Tibial nerve (tissue), 4 donors: ENCODE data around the gene PANK4. TPM values are rescaled to one million over a fixed set of nuclear protein-coding genes. Genes with fewer than 3 reads are reported as not detected.
A peak's percentile ranks its signal among the peaks of the same experiment; 100 is the strongest.

Source experiments
- DNase-seq, 2 donors: peaks; one replicate each; pipeline ENCODE4 v3.0.0-alpha.2; 2019; ENCODE audit warnings: low spot score in 2 of 2
- H3K27ac ChIP-seq, 4 donors: fragments of 200-600 bp; sonication (generic) in 3 of 4; one replicate each; pipeline ENCODE4 v1.5.1; 2017 to 2019; ENCODE audit warnings: mild to moderate bottlenecking in 1 of 4
- H3K27me3 ChIP-seq, 2 donors: fragments of 200-600 bp; sonication (generic) in 1 of 2; one replicate each; pipeline versions ENCODE4 v1.5.1 to v1.6.0; 2017 to 2019
- H3K36me3 ChIP-seq, 3 donors: fragments of 200-600 bp; sonication (generic); one replicate each; pipeline ENCODE4 v1.5.1; 2018 to 2019
- H3K4me1 ChIP-seq, 4 donors: fragments of 200-600 bp; sonication (generic) in 3 of 4; one replicate each; pipeline ENCODE4 v1.5.1; 2017 to 2019
- H3K4me3 ChIP-seq, 4 donors: fragments of 200-600 bp; sonication (generic) in 3 of 4; one replicate each; pipeline ENCODE4 v1.5.1; 2017 to 2019; ENCODE audit warnings: mild to moderate bottlenecking in 1 of 4, moderate library complexity in 1 of 4
- H3K9me3 ChIP-seq, 4 donors: fragments of 200-600 bp; sonication (generic) in 3 of 4; one replicate each; pipeline ENCODE4 v1.5.1; 2017 to 2019
- CTCF ChIP-seq, 5 experiments: fragments of 200-600 bp in 3 of 5; fragments of 450-650 bp in 2 of 5; sonication (generic) in 3 of 5; IDR thresholded peaks; one replicate each; pipeline ENCODE4 v1.5.1; 2016 to 2019; ENCODE audit warnings: antibody characterized with exemption in 5 of 5, mild to moderate bottlenecking in 3 of 5, moderate library complexity in 2 of 5
- EP300 ChIP-seq, 2 donors: sonication (generic); formaldehyde crosslinking; IDR thresholded peaks; one replicate each; pipeline ENCODE4 v1.6.1; 2017; ENCODE audit warnings: antibody characterized with exemption in 2 of 2, mild to moderate bottlenecking in 1 of 2
- POLR2A ChIP-seq, 2 donors: fragments of 450-650 bp; IDR thresholded peaks; one replicate each; pipeline ENCODE4 v1.6.1; 2017; ENCODE audit warnings: antibody characterized with exemption in 2 of 2, mild to moderate bottlenecking in 2 of 2, moderate library complexity in 2 of 2
- WGBS, 2 donors: methylation state at CpG; one replicate each; pipeline ENCODE4 v1.1.5; 2018; 5-methylcytosine and 5-hydroxymethylcytosine counted together
- total RNA-seq, 4 donors: library from RNA; depleted of rRNA; stranded (reverse); fragments of >200 nt; gene quantifications; one replicate each; pipeline ENCODE4 v1.1.0, GENCODE V29; 2016

PANK4 gene
- total RNA-seq, 4 donors from 2014 or later, result 14.2 to 50.0 (median 38.1) TPM

DNA sequence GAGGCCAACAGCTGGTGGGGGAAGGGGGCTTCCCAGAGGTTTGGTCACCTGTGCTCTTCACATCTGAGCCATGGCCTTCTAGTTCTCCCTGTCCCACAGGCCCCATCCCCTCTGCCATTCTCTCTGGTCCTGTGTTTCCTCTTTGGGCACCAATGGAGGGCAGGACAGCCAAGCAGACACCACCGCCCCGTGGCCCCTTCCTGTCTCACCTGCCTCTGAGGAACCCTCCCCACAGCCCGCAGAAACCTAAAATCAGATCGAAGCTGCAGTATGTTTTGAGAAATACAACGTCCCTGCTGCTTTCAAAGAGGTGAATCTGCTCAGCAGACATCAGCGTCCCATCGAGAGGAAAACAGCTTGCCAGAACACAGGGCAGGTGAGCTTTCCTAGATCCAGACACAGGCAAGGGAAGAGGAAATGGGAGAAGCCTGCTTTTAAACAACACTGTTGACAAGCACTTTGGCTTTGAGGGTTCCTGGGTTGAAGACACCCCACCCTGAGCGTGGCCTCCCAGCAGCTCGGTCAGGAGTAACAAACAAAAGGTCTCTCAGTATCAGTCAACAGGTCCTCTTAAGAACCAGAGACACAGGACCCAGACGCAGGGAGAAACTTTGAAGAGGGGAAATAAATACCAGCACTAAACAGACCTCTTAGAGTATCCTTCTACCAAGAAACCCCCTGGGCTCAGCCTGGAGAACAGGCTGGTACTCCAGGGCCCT lies 2.3 kb downstream of the PANK4 start:
- H3K36me3 ChIP-seq, result peaks cover 0 to 31% (median 24%) of the 10 kb centered on the region in 3 donors
- TF ChIP-seq EP300 (IDR thresholded peaks at IDR 0.05), result no peak
- no peak for TF ChIP-seq POLR2A (IDR thresholded peaks at IDR 0.05)
- TF ChIP-seq CTCF (IDR thresholded peaks at IDR 0.05), result no peak
- peaks cover 0 to 13% of the 10 kb centered on the region in 2 donors for H3K27me3 ChIP-seq
- peak overlapping the region in 1 of 4 donors; percentile 19 for H3K4me3 ChIP-seq
- DNase-seq, result no peak
- H3K27ac ChIP-seq, result no peak overlapping the region
- no peaks in the 10 kb centered on the region for H3K9me3 ChIP-seq
- WGBS, 2 donors, result 73 to 78% methylated on average over 10 of the region's 10 CpGs
- peaks cover 0 to 50% (median 30%) of the 10 kb centered on the region in 4 donors for H3K4me1 ChIP-seq

DNA sequence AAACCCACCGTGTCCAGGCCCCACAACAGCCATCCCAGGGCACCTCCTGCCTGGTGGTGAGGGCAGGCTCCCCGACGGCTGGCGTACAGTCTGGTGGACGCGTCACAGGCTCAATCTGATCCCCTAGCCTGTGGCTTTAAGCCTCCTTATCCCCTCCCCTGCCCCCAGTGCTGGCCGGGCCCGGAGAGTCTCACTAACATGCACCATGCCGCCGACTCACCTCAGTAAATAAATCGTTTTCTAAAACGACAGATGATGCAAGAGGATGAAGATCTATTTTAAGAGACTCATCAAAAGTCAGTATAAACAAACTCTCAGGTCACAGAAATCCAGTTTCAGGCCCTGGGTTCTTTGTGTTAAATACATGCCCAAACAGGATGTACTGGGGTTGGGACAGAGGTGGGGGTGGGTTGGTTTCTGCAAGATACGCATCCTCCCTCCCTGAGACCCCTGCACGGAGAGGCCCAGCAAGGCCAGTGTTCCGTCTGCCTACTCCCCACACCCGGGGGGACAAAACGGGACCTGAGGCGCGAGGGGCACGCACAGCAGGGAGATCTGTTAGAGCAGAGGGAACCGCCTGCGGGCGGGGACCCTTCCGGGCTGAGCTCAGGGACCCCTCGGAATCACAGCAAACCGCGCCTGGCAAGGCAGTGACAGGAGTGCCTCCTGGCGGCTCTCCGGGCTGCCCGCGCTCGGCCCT lies 3.1 kb downstream of the PANK4 start:
- 65 to 72% methylated on average over 21 to 26 of the region's 32 CpGs for WGBS, 2 donors
- no peak overlapping the region for H3K4me3 ChIP-seq
- no peak overlapping the region for H3K27ac ChIP-seq
- TF ChIP-seq CTCF (IDR thresholded peaks at IDR 0.05) (no peak), POLR2A (IDR thresholded peaks at IDR 0.05) (no peak), EP300 (IDR thresholded peaks at IDR 0.05) (no peak)
- peaks cover 0 to 43% (median 26%) of the 10 kb centered on the region in 4 donors for H3K4me1 ChIP-seq
- H3K36me3 ChIP-seq, result peaks cover 3 to 38% (median 32%) of the 10 kb centered on the region in 3 donors
- DNase-seq, result no peak
- no peaks in the 10 kb centered on the region for H3K9me3 ChIP-seq
- peaks cover 0 to 6% of the 10 kb centered on the region in 2 donors for H3K27me3 ChIP-seq

DNA sequence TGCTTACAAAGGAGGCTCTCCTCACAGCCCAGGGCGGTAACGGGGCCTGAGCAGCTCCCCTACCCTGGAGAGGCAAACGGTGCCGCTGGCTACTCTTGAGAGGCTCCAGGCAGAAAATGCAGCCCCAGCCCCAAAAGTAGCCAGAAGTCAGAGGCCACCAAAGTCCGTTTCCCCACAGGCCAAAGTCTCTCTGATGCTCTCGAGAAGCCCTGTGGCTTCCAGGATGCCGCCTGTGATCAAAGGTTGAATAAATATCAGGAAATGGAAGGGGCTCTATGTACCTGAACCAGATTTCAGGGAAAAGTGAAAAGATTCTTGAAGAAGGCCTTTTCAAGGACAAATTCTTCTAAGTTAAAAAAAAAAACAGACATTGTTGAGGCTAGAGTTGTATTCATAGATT lies 4.2 kb downstream of the PANK4 start:
- Histone ChIP-seq H3K4me1 (peaks cover 0 to 34% (median 24%) of the 10 kb centered on the region in 4 donors), H3K36me3 (peaks cover 4 to 49% (median 41%) of the 10 kb centered on the region in 3 donors), H3K9me3 (no peaks in the 10 kb centered on the region), H3K27me3 (no peaks in the 10 kb centered on the region), H3K27ac (no peak overlapping the region), H3K4me3 (no peak overlapping the region)
- no peak for DNase-seq
- TF ChIP-seq POLR2A (IDR thresholded peaks at IDR 0.05), result no peak
- no peak for TF ChIP-seq CTCF (IDR thresholded peaks at IDR 0.05)
- TF ChIP-seq EP300 (IDR thresholded peaks at IDR 0.05), result no peak
- 85 to 86% methylated on average over 7 of the region's 7 CpGs for WGBS, 2 donors

DNA sequence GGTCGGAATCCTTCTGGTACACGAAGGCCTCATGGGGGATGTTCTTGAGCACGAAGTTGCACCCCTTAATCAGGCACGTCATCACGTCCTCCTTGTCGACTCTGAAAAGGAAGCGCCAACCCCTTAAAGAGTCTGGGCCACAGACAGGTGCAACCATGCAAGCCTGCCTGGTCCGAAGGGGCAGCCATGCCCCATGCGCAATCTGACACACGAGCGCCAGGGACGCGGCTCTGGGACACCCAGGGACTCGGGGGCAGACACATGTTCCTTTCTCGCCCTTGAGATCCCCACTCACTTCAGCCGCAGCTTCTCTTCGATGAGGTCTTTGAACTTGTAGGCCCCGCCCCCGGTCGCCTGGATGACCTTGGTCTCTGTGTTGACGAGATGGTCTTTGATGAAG lies 5.6 kb downstream of the PANK4 start:
- 92 to 95% methylated on average over 21 of the region's 21 CpGs for WGBS, 2 donors
- no peak overlapping the region for H3K27ac ChIP-seq
- TF ChIP-seq POLR2A (IDR thresholded peaks at IDR 0.05) (no peak), CTCF (IDR thresholded peaks at IDR 0.05) (no peak), EP300 (IDR thresholded peaks at IDR 0.05) (no peak)
- H3K4me1 ChIP-seq, result peaks cover 0 to 26% (median 17%) of the 10 kb centered on the region in 4 donors
- no peak for DNase-seq
- no peak overlapping the region for H3K4me3 ChIP-seq
- no peaks in the 10 kb centered on the region for H3K9me3 ChIP-seq
- peaks cover 8 to 64% (median 50%) of the 10 kb centered on the region in 3 donors for H3K36me3 ChIP-seq
- no peaks in the 10 kb centered on the region for H3K27me3 ChIP-seq

DNA sequence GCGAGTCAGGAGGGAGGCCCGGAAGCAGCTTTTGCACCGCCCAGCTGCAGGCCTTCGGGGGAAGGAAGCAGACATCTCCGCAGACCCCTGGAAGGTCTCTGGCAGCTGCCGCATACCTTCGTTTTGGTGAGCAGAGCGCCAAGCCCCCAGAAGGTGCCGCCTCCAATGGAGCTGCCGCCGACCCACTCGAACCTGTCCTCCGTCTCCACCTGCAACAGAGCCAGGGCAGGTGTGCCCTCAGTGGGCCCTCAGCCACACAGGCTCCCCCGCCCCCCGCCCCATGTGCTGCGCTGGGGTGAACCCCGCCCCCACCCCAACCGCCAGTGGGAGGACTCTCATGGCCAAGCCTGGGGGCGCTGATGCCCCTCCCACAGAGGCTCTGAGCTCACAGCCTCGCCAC lies 6.2 kb downstream of the PANK4 start:
- TF ChIP-seq POLR2A (IDR thresholded peaks at IDR 0.05) (no peak), EP300 (IDR thresholded peaks at IDR 0.05) (no peak), CTCF (IDR thresholded peaks at IDR 0.05) (no peak)
- Histone ChIP-seq H3K9me3 (no peaks in the 10 kb centered on the region), H3K36me3 (peaks cover 8 to 70% (median 54%) of the 10 kb centered on the region in 3 donors), H3K4me1 (peaks cover 0 to 22% (median 13%) of the 10 kb centered on the region in 4 donors), H3K27me3 (no peaks in the 10 kb centered on the region), H3K27ac (no peak overlapping the region), H3K4me3 (no peak overlapping the region)
- 92 to 96% methylated on average over 16 to 19 of the region's 20 CpGs for WGBS, 2 donors
- no peak for DNase-seq
